ENCODE measurements around the gene LUC7L. TPM values are rescaled to one million over a fixed set of nuclear protein-coding genes. Genes with fewer than 3 reads are reported as not detected.

Gene LUC7L
- total RNA-seq, 4 donors from 2014 or later = 38.4 to 111 (median 43.5) TPM

DNA sequence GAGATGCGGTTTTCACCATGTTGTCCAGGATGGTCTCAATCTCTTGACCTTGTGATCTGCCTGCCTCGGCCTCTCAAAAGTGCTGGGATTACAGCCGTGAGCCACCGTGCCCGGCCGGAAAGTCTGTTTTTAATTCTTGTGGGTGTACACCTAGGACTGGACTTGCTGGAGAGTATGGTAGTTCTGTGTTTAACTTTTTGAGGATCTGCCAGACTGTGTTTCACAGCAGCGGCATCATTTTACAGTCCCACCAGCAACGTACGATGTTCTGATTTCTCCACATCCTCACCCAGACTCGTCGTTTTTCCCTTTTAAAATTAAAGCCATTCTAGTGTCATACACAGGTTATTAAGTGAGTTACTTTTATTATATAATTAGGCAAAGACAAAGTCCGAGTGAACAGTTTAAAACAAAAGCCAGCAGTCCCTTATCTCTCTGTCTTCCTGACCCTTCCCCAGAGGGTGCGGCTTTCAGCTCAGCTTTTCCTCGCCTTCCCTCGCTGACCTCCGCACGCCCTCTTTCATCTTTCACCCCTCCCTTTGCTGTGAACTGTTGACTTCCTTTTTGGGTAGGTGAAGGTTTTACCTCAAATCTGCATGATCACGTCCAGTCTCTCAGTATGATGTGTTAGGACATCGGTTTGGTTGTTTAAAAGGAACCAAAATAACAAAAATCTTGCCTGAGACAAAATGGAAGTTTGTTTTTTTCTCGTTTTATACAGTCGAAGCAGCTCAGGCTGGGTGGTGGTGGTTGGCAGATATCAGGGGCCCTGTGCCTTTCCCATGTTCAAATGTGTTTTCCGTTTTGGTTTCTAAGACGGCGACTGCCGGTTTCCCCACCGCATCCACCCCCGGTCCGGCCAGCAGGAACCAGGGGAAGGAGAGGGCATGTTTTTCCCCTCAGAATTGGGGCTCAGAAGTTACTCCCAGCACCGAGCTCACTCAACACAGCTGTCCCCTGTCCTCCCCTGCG is 23.4 kb upstream of the LUC7L start:
- no peak overlapping the region for H3K4me3 ChIP-seq (ENCODE audit: low read depth, poor library complexity, severe bottlenecking)
- WGBS, 2 donors = 78 to 83% methylated on average over 30 of the region's 30 CpGs
- intact Hi-C loops (cut with DNase I; ENCODE audit: low total_unique reads) = no loop called here
- no peak for TF ChIP-seq CTCF (IDR thresholded peaks at IDR 0.05)
- no peak for TF ChIP-seq POLR2A (IDR thresholded peaks at IDR 0.05)
- no peak for DNase-seq (ENCODE audit: low spot score in 2 of 2)

- no peak overlapping the region for H3K4me3 ChIP-seq (ENCODE audit: low read depth, poor library complexity, severe bottlenecking)
- intact Hi-C loops (cut with DNase I; ENCODE audit: low total_unique reads) = no loop called here
- TF ChIP-seq POLR2A (IDR thresholded peaks at IDR 0.05) (no peak), CTCF (IDR thresholded peaks at IDR 0.05) (no peak)
- DNase-seq (ENCODE audit: low spot score in 2 of 2) = no peak
- 91 to 94% methylated on average over 9 to 12 of the region's 12 CpGs for WGBS, 2 donors
Measured at GRCh38 chr16:249431-249830, 20.2 kb upstream of the LUC7L start.

- 94 to 95% methylated on average over 12 of the region's 12 CpGs for WGBS, 2 donors
- H3K4me3 ChIP-seq (ENCODE audit: low read depth, poor library complexity, severe bottlenecking) = no peak overlapping the region
- TF ChIP-seq POLR2A (IDR thresholded peaks at IDR 0.05) (no peak), CTCF (IDR thresholded peaks at IDR 0.05) (no peak)
- intact Hi-C loops (cut with DNase I; ENCODE audit: low total_unique reads) = no loop called here
- DNase-seq (ENCODE audit: low spot score in 2 of 2) = no peak
Measured at GRCh38 chr16:247027-247426, 17.8 kb upstream of the LUC7L start.

DNA sequence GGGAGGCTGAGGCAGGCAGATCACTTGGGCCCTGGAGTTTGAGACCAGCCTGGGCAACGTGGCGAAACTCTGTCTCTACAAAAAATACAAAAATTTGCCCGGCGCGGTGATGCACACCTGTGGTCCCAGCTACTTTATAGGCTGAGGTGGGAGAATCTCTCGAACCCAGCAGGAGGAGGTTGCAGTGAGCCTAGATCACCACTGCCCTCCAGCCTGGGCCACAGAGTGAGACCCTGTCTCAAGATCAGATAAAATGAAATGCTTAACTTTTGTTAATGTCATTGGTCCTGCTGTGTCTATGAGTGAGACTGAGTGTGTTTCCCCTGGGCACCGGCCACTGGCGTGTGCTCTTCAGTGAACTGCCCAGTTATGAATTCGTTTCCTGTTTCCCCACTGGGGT is 15.9 kb upstream of the LUC7L start:
- no peak overlapping the region for H3K4me3 ChIP-seq (ENCODE audit: low read depth, poor library complexity, severe bottlenecking)
- WGBS, 2 donors = 92 to 95% methylated on average over 9 of the region's 9 CpGs
- intact Hi-C loops (cut with DNase I; ENCODE audit: low total_unique reads) = no loop called here
- no peak for TF ChIP-seq CTCF (IDR thresholded peaks at IDR 0.05)
- TF ChIP-seq POLR2A (IDR thresholded peaks at IDR 0.05) = no peak
- no peak for DNase-seq (ENCODE audit: low spot score in 2 of 2)

GRCh38 chr16:243348-243747 is 14.1 kb upstream of the LUC7L start:
- 76 to 87% methylated on average over 4 of the region's 4 CpGs for WGBS, 2 donors
- intact Hi-C loops (cut with DNase I; ENCODE audit: low total_unique reads) = no loop called here
- no peak overlapping the region for H3K4me3 ChIP-seq (ENCODE audit: low read depth, poor library complexity, severe bottlenecking)
- TF ChIP-seq CTCF (IDR thresholded peaks at IDR 0.05) (no peak), POLR2A (IDR thresholded peaks at IDR 0.05) (no peak)
- DNase-seq (ENCODE audit: low spot score in 2 of 2) = no peak

All from lower leg skin (tissue), 4 donors.